HK-2 (cell line): ENCODE measurements around the gene GGA3.

ENCODE experiments used
- DNase-seq: peaks from one replicate; pipeline ENCODE4 v3.0.0-alpha.2; 2018; ENCODE audit not compliant: unreplicated experiment

GGA3 gene

DNA sequence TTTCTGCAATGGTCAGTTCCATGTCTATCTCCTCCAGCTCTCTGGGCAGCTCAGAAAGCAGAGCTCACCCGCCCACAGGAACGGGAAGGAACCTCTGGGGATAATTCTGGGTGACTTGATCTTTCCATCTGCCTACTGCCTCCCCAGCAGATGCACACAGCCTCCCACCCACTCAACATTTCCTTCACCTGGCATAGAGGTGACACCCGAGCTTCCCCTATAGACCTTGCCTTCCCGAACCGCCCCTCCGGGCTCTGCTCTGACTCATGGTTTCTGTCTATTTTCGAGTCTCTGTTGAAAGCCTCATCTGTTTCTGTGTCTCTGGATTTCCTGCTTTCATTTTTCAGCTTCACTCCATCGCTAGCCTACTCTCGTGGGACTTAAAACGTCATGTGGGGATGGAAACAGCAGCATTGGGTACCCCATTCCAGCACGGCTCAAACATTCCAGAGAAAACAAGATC lies 11.4 kb downstream of the GGA3 start:
- no peak for DNase-seq

DNA sequence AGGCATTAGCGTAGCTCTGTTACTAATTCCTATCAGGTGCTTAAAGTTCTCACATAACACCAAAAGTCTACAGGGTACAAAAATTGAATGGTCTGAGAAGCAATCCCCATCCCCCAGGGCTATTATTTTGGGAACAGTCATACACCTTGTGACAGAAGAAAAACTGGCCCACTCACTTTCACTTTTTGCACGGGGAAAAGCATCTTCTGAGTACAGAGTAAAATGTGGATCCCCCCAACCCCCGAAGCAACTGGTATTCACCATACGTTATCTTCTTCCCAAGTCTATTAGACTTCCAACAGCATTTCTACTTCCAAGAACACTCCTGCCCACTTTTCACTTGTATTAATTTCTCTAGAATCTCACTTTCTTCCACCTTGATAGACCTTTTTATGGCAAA lies 11.8 kb downstream of the GGA3 start:
- DNase-seq: no peak

GRCh38 chr17:75246404-75246803 lies 15.0 kb downstream of the GGA3 start:
- no peak for DNase-seq

- no peak for DNase-seq
These were observed 16.4 kb downstream of the GGA3 start for GRCh38 chr17:75245011-75245410.

GRCh38 chr17:75244133-75244866 lies 17.1 kb downstream of the GGA3 start:
- no peak for DNase-seq

- no peak for DNase-seq
These were observed 18.9 kb downstream of the GGA3 start for GRCh38 chr17:75242461-75243042.

- no peak for DNase-seq
These were observed 19.4 kb downstream of the GGA3 start for GRCh38 chr17:75241996-75242460.

DNA sequence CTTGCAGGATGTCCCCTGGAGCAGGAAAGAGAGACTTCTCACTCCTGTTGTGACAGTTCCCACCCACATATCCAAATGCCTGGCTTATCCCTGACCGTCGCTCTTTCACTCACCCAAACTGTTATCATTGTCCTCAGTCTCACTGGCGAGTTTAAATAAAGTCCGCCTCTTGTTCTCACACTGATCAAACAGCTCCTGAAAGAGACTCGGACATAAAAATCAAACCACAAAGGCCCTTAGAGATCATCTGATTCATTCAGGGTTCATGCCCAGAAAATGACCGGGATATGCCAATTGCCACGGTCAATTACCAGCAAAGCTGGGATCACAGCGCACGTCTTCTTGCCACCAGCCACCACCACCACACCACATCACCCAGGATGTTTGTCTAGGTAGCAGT lies 19.9 kb downstream of the GGA3 start:
- DNase-seq: no peak

DNA sequence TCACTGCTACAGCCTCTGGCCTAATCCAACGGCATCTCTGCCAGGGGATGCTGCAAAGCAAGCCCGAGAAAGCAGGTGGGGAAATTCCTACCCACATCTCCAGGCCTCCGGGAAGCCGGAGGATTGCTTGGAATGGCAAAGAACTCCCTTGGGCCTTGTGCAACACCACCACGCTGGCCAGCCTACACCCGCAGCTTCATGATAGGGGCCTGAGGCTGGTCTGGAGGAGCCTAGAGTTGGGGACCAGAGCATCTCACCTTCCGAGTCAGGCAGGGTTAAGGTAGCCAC lies 20.3 kb downstream of the GGA3 start:
- no peak for DNase-seq

DNA sequence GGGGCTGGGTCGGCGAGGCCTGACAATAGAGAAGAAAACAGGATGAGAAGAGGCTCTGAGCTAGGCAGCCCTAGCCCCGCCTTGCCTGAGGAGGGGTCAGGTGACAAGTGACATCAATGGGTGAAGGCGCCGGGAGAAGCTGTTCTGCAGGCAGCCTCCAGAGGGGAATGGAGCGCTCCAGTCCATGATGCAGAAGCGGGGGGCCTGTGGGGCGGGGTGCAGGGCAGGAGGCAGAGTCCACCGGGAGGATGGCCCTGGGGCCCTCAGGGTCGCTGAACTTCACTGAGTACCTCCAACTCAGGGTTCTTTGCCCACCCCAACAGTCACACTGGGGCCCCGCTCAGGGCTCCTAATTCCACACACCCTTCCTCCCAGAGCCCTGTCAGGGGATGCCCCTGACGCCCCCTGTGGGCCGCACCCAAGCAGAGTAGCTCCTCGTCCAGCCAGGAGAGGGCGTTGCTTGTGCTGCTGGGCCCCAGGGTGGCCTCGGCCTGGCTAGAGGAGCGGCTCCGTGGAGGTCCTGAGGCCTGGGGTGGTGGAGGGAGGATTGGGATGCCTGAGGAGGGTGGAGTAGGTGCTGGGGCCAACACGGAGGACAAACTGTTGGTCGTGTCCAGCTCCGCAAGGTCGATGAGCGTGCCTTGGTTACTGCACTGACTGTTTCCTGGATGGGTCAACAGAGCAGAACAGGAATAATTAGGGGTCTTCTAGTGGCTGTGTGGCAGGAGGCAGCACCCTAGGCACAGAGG lies 20.8 kb downstream of the GGA3 start:
- DNase-seq: peak; percentile 42

- DNase-seq: no peak
These were observed 21.5 kb downstream of the GGA3 start for GRCh38 chr17:75239778-75240393.

GRCh38 chr17:75239214-75239613 lies 22.2 kb downstream of the GGA3 start:
- DNase-seq: no peak

DNA sequence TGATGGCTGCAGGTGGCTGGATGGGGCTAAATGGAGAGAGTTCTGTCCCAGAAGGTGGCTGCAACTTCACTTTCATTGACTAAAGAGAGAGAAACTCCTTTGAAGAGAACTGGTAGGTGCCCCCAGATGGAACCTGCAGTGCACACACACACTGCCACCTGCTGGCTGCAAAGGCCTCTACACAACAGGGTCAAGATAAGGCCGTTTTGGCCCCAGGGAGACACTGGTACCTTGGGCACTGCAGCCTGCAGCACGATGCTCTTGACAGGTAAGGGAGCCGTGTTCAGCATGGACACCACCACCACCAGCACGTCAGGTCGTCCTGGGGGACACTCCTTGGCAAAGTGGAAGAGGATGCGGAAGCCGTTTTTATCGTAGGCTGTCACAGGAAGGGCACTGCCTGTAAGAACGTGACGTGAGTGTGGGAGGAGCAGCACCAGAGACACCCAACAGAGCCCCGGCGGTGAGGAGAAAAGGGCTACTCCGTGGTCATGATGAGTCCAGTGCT lies 22.7 kb downstream of the GGA3 start:
- DNase-seq: peak; percentile 63

- DNase-seq: no peak
These were observed 23.3 kb downstream of the GGA3 start for GRCh38 chr17:75238020-75238580.

DNA sequence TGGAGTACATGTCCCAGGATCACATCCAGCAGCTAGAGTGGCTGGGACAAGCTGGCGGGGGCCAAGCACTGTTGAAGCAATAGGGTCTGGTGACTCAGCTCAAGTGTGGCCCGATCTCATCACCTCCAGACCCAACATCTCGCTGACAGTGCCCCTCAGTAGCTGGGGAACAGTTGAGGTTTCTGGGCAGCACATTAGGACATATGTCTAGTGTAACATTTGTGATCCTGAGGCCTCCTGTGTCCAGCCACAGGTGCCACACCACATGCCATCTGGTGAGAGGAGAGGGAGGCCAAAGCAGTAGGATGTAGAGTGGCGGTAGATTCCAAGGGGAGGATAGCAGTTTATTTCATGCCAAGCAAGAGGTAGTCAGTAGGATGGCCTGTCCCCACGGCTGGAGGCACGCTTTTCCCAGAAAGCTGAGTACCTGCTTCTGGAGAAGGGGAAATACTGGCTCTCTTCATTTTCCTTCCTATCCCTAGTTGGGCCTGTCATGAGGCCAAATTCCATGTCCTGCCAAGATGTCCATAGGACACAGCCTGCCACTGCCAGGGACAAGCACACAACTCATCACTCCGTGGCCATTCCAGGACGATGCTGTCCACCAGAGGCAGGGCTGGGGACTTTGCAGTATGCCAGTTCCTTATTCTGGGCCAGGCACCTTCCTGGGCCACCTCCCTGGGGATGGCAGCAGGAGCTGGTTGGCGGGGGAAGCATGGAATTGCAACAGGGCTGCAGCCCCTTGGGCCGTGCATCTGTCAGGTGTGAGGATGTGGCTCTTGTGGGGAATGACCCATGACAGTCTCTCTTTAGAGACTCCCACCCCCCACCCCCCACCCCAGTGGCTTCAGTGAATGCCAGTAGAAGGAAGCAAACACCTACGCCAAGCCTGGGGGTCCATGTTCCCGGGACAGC lies 24.0 kb downstream of the GGA3 start:
- no peak for DNase-seq

DNA sequence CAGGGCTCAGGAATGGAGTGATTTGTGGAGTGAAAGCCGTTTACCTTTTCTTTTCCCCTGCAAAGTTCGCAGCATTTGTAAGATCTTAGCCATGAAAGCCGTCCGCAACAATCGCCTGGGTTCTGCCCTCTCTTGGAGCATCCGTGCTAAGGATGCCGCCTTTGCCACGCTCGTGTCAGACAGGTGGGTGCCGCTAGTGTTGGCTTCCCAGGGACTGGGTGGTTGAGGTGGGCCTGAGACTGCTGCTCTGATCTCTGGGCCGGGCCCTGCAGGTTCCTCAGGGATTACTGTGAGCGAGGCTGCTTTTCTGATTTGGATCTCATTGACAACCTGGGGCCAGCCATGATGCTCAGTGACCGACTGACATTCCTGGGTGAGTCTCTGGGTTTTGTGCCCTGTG lies 28.6 kb downstream of the GGA3 start:
- no peak for DNase-seq

DNA sequence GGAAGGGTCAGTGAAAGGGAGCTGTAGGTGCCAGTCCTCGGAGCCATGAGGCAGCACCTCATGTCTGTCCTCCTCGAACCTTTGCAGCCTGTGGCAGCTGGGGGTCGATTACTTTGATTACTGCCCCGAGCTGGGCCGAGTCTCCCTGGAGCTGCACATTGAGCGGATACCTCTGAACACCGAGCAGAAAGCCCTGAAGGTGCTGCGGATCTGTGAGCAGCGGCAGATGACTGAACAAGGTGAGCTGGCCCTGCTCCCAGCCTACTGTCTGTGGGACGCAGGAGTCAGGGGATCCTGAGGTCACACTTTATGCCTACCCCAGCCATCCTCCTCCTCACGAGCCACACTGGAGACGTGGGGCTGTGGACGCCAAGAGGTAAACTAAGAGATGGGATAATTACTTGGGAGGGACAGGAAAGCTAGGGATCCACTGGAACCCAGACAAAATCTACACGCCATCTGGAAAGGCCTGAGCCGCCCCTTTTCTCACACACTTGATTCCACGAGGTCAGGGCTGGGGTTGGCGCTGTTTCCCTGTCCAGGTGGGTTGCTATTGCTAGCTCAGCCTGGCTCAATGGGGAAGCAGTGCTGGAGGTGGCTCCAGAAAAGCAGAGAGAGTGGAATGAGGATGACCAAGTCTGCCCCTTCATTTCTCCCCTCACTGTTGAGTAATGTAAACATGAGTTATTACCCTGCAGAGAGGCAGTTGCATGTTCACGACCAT lies 29.5 kb downstream of the GGA3 start:
- DNase-seq: no peak

- no peak for DNase-seq
These were observed 30.3 kb downstream of the GGA3 start for GRCh38 chr17:75231071-75231470.

- DNase-seq: no peak
These were observed 32.6 kb downstream of the GGA3 start for GRCh38 chr17:75228847-75229246.

DNA sequence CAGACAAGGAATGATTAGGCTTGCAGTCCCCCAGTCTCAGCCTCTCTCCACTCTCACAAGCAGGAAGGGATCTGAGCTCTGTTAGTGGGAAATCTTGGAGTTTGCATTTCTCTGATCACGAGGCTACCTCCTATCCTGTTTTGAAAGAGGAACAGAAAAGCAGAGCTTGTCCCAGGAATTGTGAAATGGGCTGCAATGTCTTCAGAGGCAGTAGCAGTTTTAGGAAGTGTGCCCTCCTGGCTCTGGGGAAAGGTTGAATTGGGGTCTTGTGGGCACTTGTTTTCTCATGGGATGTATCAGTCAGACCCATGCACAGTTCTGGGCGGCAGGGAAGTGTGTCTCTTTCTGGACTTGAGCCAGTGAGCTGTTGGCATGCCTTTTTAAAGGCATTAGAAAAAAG lies 33.1 kb downstream of the GGA3 start:
- DNase-seq: no peak
